Activated T-helper 2 cell treated with anti-CD3 and anti-CD28 coated beads, Interferon-gamma antibody, Interleukin-2, Interleukin-4, amounts not matched to agents 10 μg/mL and 5 μg/mL and 100 μg/mL, durations not matched to agents 14 hours and 24 hours and 36 hours (primary cell): ENCODE results near the gene KRTAP19-5. TPM values are rescaled to one million over a fixed set of nuclear protein-coding genes. Genes with fewer than 3 reads are reported as not detected.

Experiments used
- DNase-seq: peaks from one replicate; pipeline ENCODE4 v3.0.0; 2021; ENCODE audit warnings: low spot score
- H3K27ac Mint-ChIP-seq: one replicate; pipeline ENCODE4 v1.8.0; 2021; ENCODE audit warnings: mixed read lengths
- H3K27me3 Mint-ChIP-seq: one replicate; pipeline ENCODE4 v1.8.0; 2021; ENCODE audit warnings: low read depth, mixed read lengths
- H3K36me3 Mint-ChIP-seq: one replicate; pipeline ENCODE4 v1.8.0; 2021; ENCODE audit warnings: low read depth, mixed read lengths
- H3K4me1 Mint-ChIP-seq: one replicate; pipeline ENCODE4 v1.8.0; 2021; ENCODE audit warnings: low read depth, mixed read lengths
- H3K4me3 Mint-ChIP-seq: one replicate; pipeline ENCODE4 v1.8.0; 2021; ENCODE audit warnings: low read depth, mild to moderate bottlenecking, moderate library complexity, mixed read lengths
- H3K9me3 Mint-ChIP-seq: one replicate; pipeline ENCODE4 v1.8.0; 2021; ENCODE audit warnings: mixed read lengths
- intact Hi-C: fragments of 100-400 bp; cut with micrococcal nuclease; formaldehyde crosslinking; loops from one replicate; pipeline ENCODE4 v1.15.1; 2023
- total RNA-seq: library from RNA; stranded (reverse); gene quantifications from 2 replicates; pipeline ENCODE4 v1.2.3, GENCODE V29; 2022

KRTAP19-5 gene
- total RNA-seq, 1 donor from 2014 or later, result not detected

DNA sequence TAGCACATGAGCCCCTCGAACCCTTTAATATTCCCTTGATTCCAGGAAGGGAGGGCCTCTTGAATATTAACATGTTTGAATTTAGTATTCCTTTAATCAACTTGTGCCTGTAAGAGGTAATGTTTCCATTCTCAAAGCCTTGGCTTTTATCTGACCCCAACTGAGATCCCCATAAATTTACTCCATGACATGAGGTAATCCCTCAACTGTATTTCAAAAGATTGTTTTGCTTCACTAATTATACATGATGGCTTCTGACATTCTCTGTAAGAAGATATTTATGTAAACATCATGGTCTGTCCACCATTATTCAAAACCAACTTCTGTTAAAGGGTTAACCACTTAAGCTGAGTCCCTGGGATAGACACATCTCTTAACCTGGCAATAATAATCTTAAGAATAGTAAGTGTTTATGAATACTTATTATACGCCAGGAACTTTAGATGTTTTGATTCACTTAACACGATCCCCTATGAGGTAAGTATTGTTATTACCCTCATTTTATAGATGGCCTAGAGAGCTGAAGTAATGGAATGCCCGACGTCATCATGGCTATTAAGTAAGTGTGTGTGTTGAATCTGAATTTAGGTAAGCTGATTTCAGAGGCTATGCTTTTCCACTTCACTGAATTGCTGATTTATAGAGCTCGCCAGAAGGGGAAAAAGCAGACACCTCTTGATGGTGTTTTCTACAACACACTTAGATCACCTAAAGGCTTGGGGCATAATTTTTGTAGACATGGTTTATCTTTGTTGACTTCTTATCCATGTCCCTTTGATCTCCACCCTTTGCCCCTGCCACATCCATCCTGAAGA lies 32.8 kb downstream of the KRTAP19-5 start:
- no peak overlapping the region for H3K4me3 Mint-ChIP-seq
- no peaks in the 10 kb centered on the region for H3K9me3 Mint-ChIP-seq
- H3K36me3 Mint-ChIP-seq, result no peaks in the 10 kb centered on the region
- no peak overlapping the region for H3K27ac Mint-ChIP-seq
- H3K27me3 Mint-ChIP-seq, result peaks cover 2% of the 10 kb centered on the region
- no peak for DNase-seq
- H3K4me1 Mint-ChIP-seq, result no peaks in the 10 kb centered on the region
- intact Hi-C loops, result no loop called here

DNA sequence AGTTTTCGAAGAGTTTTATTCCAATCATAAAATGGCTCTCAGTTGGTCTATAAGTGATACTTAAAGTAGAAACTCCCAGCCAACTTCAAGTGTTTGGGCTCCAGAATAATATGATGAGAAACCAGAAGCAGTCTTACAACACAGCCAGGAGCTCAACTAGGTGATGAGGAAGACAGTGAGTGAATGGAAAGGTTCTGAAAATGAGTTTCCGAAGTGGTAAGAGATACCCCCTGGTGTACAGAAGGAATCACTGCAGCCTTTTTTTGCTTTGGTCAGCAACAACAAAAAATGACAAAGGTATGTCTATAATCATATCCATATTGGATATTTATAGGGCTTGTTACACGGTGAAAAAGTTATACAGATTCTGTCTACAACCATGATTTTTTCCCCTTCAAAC lies 38.2 kb downstream of the KRTAP19-5 start:
- H3K4me3 Mint-ChIP-seq, result no peak overlapping the region
- intact Hi-C loops, result no loop called here
- peaks cover 2% of the 10 kb centered on the region for H3K27me3 Mint-ChIP-seq
- H3K27ac Mint-ChIP-seq, result no peak overlapping the region
- DNase-seq, result no peak
- no peaks in the 10 kb centered on the region for H3K36me3 Mint-ChIP-seq
- H3K4me1 Mint-ChIP-seq, result no peaks in the 10 kb centered on the region
- H3K9me3 Mint-ChIP-seq, result no peaks in the 10 kb centered on the region

Other genes with a start within 250 kb of the KRTAP19-5 start
- gene KRTAP24-1, start 219.2 kb downstream of the KRTAP19-5 start, total RNA-seq, result not detected in 2 replicates
- gene KRTAP25-1, start 212.6 kb downstream of the KRTAP19-5 start, total RNA-seq, result not detected in 2 replicates
- not detected in 2 replicates for gene KRTAP26-1, start 181.8 kb downstream of the KRTAP19-5 start, total RNA-seq
- not detected in 2 replicates for gene KRTAP27-1, start 164.4 kb downstream of the KRTAP19-5 start, total RNA-seq
- not detected in 2 replicates for gene KRTAP23-1, start 153.5 kb downstream of the KRTAP19-5 start, total RNA-seq
- gene KRTAP13-2, start 129.9 kb downstream of the KRTAP19-5 start, total RNA-seq, result not detected in 2 replicates
- gene KRTAP13-1, start 106.1 kb downstream of the KRTAP19-5 start, total RNA-seq, result not detected in 2 replicates
- not detected in 2 replicates for gene KRTAP13-3, start 76.2 kb downstream of the KRTAP19-5 start, total RNA-seq
- not detected in 2 replicates for gene KRTAP13-4, start 71.9 kb downstream of the KRTAP19-5 start, total RNA-seq
- gene KRTAP15-1, start 61.9 kb downstream of the KRTAP19-5 start, total RNA-seq, result not detected in 2 replicates
- not detected in 2 replicates for gene KRTAP19-1, start 21.8 kb downstream of the KRTAP19-5 start, total RNA-seq
- not detected in 2 replicates for gene KRTAP19-2, start 14.7 kb downstream of the KRTAP19-5 start, total RNA-seq
- gene KRTAP19-3, start 10.1 kb downstream of the KRTAP19-5 start, total RNA-seq, result not detected in 2 replicates
- gene KRTAP19-4, start 5.0 kb downstream of the KRTAP19-5 start, total RNA-seq, result not detected in 2 replicates
- not detected in 2 replicates for gene KRTAP19-6, start 39.7 kb upstream of the KRTAP19-5 start, total RNA-seq
- gene KRTAP19-7, start 59.2 kb upstream of the KRTAP19-5 start, total RNA-seq, result not detected in 2 replicates
- gene KRTAP22-2, start 88.3 kb upstream of the KRTAP19-5 start, total RNA-seq, result not detected in 2 replicates
- gene KRTAP6-3, start 90.3 kb upstream of the KRTAP19-5 start, total RNA-seq, result not detected in 2 replicates
- not detected in 2 replicates for gene KRTAP6-2, start 96.8 kb upstream of the KRTAP19-5 start, total RNA-seq
- not detected in 2 replicates for gene KRTAP22-1, start 98.9 kb upstream of the KRTAP19-5 start, total RNA-seq
- gene KRTAP6-1, start 111.8 kb upstream of the KRTAP19-5 start, total RNA-seq, result not detected in 2 replicates
- gene KRTAP20-1, start 114.3 kb upstream of the KRTAP19-5 start, total RNA-seq, result not detected in 2 replicates
- gene KRTAP20-4, start 118.5 kb upstream of the KRTAP19-5 start, total RNA-seq, result not detected in 2 replicates
- gene KRTAP20-2, start 133.1 kb upstream of the KRTAP19-5 start, total RNA-seq, result not detected in 2 replicates
- not detected in 2 replicates for gene KRTAP20-3, start 140.7 kb upstream of the KRTAP19-5 start, total RNA-seq
- gene KRTAP21-3, start 216.6 kb upstream of the KRTAP19-5 start, total RNA-seq, result not detected in 2 replicates
- not detected in 2 replicates for gene KRTAP21-2, start 245.1 kb upstream of the KRTAP19-5 start, total RNA-seq